Naive thymus-derived CD4-positive, alpha-beta T cell (primary cell): Measurements from ENCODE around the gene YBX2. TPM values are rescaled to one million over a fixed set of nuclear protein-coding genes. Genes with fewer than 3 reads are reported as not detected.
"Not testable (repeated sequence)": the region's sequence is repeated elsewhere in the genome, so short reads cannot be mapped to it uniquely, and the experiment has no call there.

Experiments
- ATAC-seq: fragments of 150-1000 bp; cut with Tn5 transposase; 2 replicates; pipeline ENCODE4 v1.10.0; 2021; ENCODE audit warnings: mild to moderate bottlenecking, moderate library complexity
- CTCF ChIA-PET: fragments of 350-600 bp; sonication (Branson Sonifier 250); formaldehyde crosslinking; loops from one replicate; lab custom pipeline; 2021; ENCODE audit warnings: antibody characterized with exemption; lab: Charles Lee
- POLR2A ChIA-PET: fragments of 350-600 bp; sonication (Branson Sonifier 250); formaldehyde crosslinking; loops from one replicate; lab custom pipeline; 2021; ENCODE audit warnings: antibody characterized with exemption, inconsistent platforms; lab: Charles Lee
- DNase-seq, 9 donors: peaks; one replicate each; pipeline versions ENCODE4 v3.0.0 to v3.0.0-alpha.2; 2020 to 2022; ENCODE audit warnings: mixed read lengths in 1 of 9
- H3K27ac ChIP-seq: one replicate; pipeline ENCODE4 v1.7.0; 2013; ENCODE audit warnings: mild to moderate bottlenecking, low read depth, low read length, moderate library complexity
- H3K27me3 ChIP-seq, 2 donors: one replicate each; pipeline ENCODE4 v1.7.0; 2013; ENCODE audit warnings: low read length in 2 of 2, mild to moderate bottlenecking in 2 of 2, moderate library complexity in 2 of 2; ENCODE audit not compliant: control insufficient read depth in 2 of 2, insufficient read depth in 2 of 2
- H3K36me3 ChIP-seq, 3 experiments: 1 replicate in 2 of 3; 2 replicates in 1 of 3; pipeline ENCODE4 v1.7.0; 2013; ENCODE audit warnings: low read length in 3 of 3, mild to moderate bottlenecking in 3 of 3, moderate library complexity in 1 of 3; ENCODE audit not compliant: insufficient read depth in 3 of 3, control insufficient read depth in 2 of 3
- H3K4me1 ChIP-seq, 2 donors: one replicate each; pipeline ENCODE4 v1.7.0; 2013; ENCODE audit warnings: low read length in 2 of 2, mild to moderate bottlenecking in 2 of 2, moderate library complexity in 1 of 2; ENCODE audit not compliant: control insufficient read depth in 2 of 2, insufficient read depth in 2 of 2
- H3K4me3 ChIP-seq: 2 replicates; pipeline ENCODE4 v1.7.0; 2013; ENCODE audit warnings: mild to moderate bottlenecking, low read length
- H3K9me3 ChIP-seq, 3 experiments: 1 replicate in 2 of 3; 2 replicates in 1 of 3; pipeline ENCODE4 v1.7.0; 2013; ENCODE audit warnings: low read length in 3 of 3; ENCODE audit not compliant: control insufficient read depth in 2 of 3
- H3K27ac Mint-ChIP-seq, 9 donors: one replicate each; pipeline ENCODE4 v1.8.0; 2020 to 2022; ENCODE audit warnings: mixed read lengths in 9 of 9, mild to moderate bottlenecking in 8 of 9, moderate library complexity in 5 of 9, inconsistent platforms in 2 of 9
- H3K27me3 Mint-ChIP-seq, 5 donors: one replicate each; pipeline ENCODE4 v1.8.0; 2021 to 2022; ENCODE audit warnings: mixed read lengths in 5 of 5, mild to moderate bottlenecking in 1 of 5
- H3K36me3 Mint-ChIP-seq, 5 donors: one replicate each; pipeline ENCODE4 v1.8.0; 2020 to 2022; ENCODE audit warnings: mixed read lengths in 5 of 5, mild to moderate bottlenecking in 3 of 5, inconsistent platforms in 1 of 5
- H3K4me1 Mint-ChIP-seq, 7 donors: one replicate each; pipeline ENCODE4 v1.8.0; 2020 to 2022; ENCODE audit warnings: mixed read lengths in 7 of 7, mild to moderate bottlenecking in 3 of 7, inconsistent platforms in 1 of 7
- H3K4me3 Mint-ChIP-seq, 10 donors: one replicate each; pipeline ENCODE4 v1.8.0; 2020 to 2022; ENCODE audit warnings: mild to moderate bottlenecking in 10 of 10, mixed read lengths in 10 of 10, moderate library complexity in 6 of 10, inconsistent platforms in 2 of 10
- H3K9me3 Mint-ChIP-seq, 11 donors: one replicate each; pipeline ENCODE4 v1.8.0; 2020 to 2022; ENCODE audit warnings: mixed read lengths in 11 of 11, mild to moderate bottlenecking in 4 of 11, inconsistent platforms in 1 of 11, moderate library complexity in 1 of 11
- intact Hi-C, 2 donors: fragments of 100-400 bp; cut with micrococcal nuclease; formaldehyde crosslinking; loops; one replicate each; pipeline ENCODE4 v1.15.1; 2023
- polyA plus RNA-seq, 2 donors: library from polyadenylated mRNA; unstranded; fragments of 300-500 nt; fragmentation: Illumina TruSeq; gene quantifications; one replicate each; pipeline ENCODE4 v1.2.3, GENCODE V29; 2021
- total RNA-seq, 6 experiments: library from RNA in 5 of 6; stranded (reverse) in 5 of 6; gene quantifications; 1 replicate in 5 of 6; 2 replicates in 1 of 6; pipeline ENCODE4 v1.2.3 and lab custom pipeline; 2021 to 2026

YBX2 gene
- total RNA-seq (under 1 TPM in 3 of 5 experiments, not detected in 2; 0.27 to 0.64 (median 0.40) TPM), polyA plus RNA-seq (not detected), total RNA-seq (lab: John Stamatoyannopoulos, UW) (not detected)

DNA sequence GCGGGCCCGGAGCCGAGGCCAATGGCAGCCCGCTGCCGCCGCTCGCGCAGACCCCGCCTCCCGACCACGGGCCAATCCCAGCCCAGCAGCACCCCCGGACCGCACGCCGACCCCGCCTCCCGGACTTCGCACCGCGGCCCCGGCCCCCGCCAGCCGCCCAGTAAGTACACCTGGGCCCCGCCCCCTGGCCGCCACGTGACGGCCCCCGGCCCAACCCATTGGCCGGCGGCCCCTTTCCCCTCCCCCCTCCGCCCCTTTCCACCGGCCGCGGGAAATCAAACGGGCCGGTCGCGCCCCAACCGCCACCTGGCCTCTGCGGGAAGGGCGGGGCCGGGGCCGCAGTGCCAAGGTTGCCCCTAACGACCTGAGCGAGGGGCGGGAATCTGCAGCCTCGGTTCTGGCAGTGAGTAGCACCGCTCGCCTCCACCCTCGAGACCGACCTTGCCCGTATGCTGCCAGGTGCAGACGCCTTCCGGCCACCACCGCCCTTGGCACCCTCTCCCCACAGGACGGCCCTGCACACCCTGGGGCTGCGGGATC, at the start of gene YBX2:
Gene YBX2 (minus strand): TSS at position 26 of the 540 bp plus-strand sequence. CDS start 139 bp downstream, outside the sequence.
- H3K9me3 ChIP-seq: no peaks in the 10 kb centered on the region
- no peaks in the 10 kb centered on the region for H3K36me3 ChIP-seq
- H3K27me3 ChIP-seq: no peaks in the 10 kb centered on the region
- ATAC-seq: peak; percentile 84
- DNase-seq: peak in 8 of 9 donors; percentile 40 to 86 (median 52)
- Mint-ChIP-seq H3K27me3 (peaks cover 4 to 51% (median 18%) of the 10 kb centered on the region in 5 donors), H3K9me3 (no peaks in the 10 kb centered on the region), H3K36me3 (no peaks in the 10 kb centered on the region), H3K4me1 (peaks cover 6 to 30% (median 25%) of the 10 kb centered on the region in 7 donors), H3K27ac (peak within 1 kb of the TSS; percentile 8 to 85 (median 46)), H3K4me3 (peak within 1 kb of the TSS; percentile 75 to 91 (median 84))
- POLR2A ChIA-PET: no interaction called here
- CTCF ChIA-PET: no interaction called here
- H3K4me3 ChIP-seq: peak within 1 kb of the TSS; percentile 37
- intact Hi-C loops: no loop called here
- peaks cover 12 to 26% of the 10 kb centered on the region in 2 donors for H3K4me1 ChIP-seq
- no peak within 1 kb of the TSS for H3K27ac ChIP-seq

DNA sequence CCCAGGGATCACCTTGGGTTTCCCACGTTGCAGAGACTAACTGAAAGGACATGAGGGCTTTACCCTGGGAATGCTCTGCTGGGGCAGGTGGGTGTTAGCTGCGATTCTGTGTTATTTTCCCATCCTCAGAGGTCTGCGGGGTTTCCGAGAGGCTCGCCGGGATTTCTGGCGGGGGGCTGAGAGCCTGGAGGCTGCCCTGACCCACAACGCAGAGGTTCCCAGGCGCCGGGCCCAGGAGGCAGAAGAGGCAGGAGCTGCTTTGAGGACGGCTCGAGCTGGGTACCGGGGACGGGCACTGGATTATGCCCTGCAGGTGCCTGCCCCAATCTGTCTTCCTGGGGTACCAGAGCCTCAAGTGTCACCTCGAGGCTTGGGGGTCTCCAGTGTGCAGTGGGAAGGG, 48.8 kb upstream of the YBX2 start:
- POLR2A ChIA-PET: interaction anchor here (0.6 to 2.7 kb wide), 4 partner anchors 13 to 93 kb away, joined by 3 to 11 read pairs (median 4); partner anchors contain the start of gene NEURL4
- CTCF ChIA-PET: interaction anchor here (2.0 to 3.3 kb wide), 2 partner anchors 17 to 19 kb away, joined by 5 to 16 read pairs; no protein-coding TSS in a partner anchor
- ATAC-seq: no peak

DNA sequence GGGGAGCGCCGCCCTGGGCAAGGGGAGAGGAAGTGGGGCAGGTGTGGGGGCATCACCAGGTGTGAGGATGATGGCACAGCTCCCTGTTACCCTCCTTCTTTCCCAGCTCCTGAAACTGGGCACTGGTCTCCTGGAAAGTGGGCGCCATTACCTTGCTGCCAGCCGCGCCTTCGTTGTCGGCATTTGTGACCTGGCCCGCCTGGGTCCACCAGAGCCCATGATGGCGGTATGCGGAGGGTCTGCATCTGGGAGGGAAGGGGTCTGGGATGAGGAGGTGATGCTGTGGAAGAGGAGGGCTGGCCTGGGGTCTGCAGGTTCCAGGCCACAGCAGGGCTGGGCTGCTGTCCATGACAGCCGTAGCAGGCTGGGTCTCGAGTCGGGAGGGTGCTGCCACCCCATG, 47.4 kb upstream of the YBX2 start:
- ChIA-PET POLR2A (interaction anchor here (0.6 to 22.8 kb wide), 4 partner anchors 12 to 59 kb away, joined by 4 to 336 read pairs (median 8); partner anchors contain the start of genes EIF5A, GPS2 and NEURL4), CTCF (interaction anchor here (1.1 to 1.2 kb wide), 3 partner anchors 12 to 17 kb away, joined by 3 to 6 read pairs (median 5); no protein-coding TSS in a partner anchor)
- Mint-ChIP-seq H3K36me3 (peaks cover 9 to 36% (median 26%) of the 10 kb centered on the region in 5 donors), H3K4me3 (no peak overlapping the region), H3K9me3 (no peaks in the 10 kb centered on the region), H3K27ac (peak overlapping the region in 4 of 9 donors; percentile 48 to 87 (median 70)), H3K4me1 (peaks cover 24 to 48% (median 37%) of the 10 kb centered on the region in 7 donors), H3K27me3 (no peaks in the 10 kb centered on the region)
- Histone ChIP-seq H3K4me1 (peaks cover 9 to 16% of the 10 kb centered on the region in 2 donors), H3K27me3 (no peaks in the 10 kb centered on the region), H3K27ac (no peak overlapping the region), H3K36me3 (peaks cover 33 to 81% (median 43%) of the 10 kb centered on the region in 3 experiments), H3K4me3 (no peak overlapping the region), H3K9me3 (no peaks in the 10 kb centered on the region)
- intact Hi-C loops: no loop called here
- DNase-seq (no peak), ATAC-seq (no peak)

More for the DNA sequence above, 48.8 kb upstream of the YBX2 start:
- intact Hi-C loops: no loop called here
- H3K9me3 Mint-ChIP-seq: no peaks in the 10 kb centered on the region
- Histone ChIP-seq H3K4me1 (peaks cover 6 to 11% of the 10 kb centered on the region in 2 donors), H3K4me3 (no peak overlapping the region), H3K27ac (no peak overlapping the region), H3K36me3 (peaks cover 41 to 94% (median 43%) of the 10 kb centered on the region in 3 experiments), H3K9me3 (no peaks in the 10 kb centered on the region), H3K27me3 (no peaks in the 10 kb centered on the region)
- H3K4me1 Mint-ChIP-seq: peaks cover 15 to 39% (median 28%) of the 10 kb centered on the region in 7 donors
- no peaks in the 10 kb centered on the region for H3K27me3 Mint-ChIP-seq
- H3K4me3 Mint-ChIP-seq: no peak overlapping the region
- peaks cover 14 to 36% (median 22%) of the 10 kb centered on the region in 5 donors for H3K36me3 Mint-ChIP-seq
- no peak for DNase-seq
- H3K27ac Mint-ChIP-seq: peak overlapping the region in 3 of 9 donors; percentile 43 to 76 (median 61)

DNA sequence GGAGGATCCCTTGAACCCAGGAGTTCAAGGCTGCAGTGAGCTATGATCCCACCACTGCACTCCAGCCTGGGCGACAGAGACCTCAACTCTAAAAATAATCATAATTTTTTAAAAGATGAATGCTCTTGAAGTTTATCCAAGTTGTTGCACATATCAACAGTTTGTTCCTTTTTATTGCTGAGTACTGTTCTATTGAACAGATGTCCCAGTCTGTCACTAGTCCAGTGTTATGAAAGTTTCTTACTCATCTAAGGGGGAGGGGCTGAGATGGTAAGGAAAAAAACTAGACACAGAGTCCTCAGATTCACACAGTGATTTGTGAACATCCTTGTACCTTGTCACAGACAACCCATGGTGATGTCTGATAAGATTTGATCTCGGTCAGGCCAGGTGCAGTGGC, 45.7 kb upstream of the YBX2 start:
- peaks cover 9 to 33% (median 26%) of the 10 kb centered on the region in 5 donors for H3K36me3 Mint-ChIP-seq
- Histone ChIP-seq H3K4me1 (peaks cover 20 to 26% of the 10 kb centered on the region in 2 donors), H3K27me3 (no peaks in the 10 kb centered on the region), H3K4me3 (no peak overlapping the region), H3K9me3 (no peaks in the 10 kb centered on the region), H3K27ac (peak overlapping the region; percentile 31), H3K36me3 (peaks cover 23 to 68% (median 32%) of the 10 kb centered on the region in 3 experiments)
- H3K27ac Mint-ChIP-seq: peak overlapping the region in 8 of 9 donors; percentile 5 to 87 (median 72)
- POLR2A ChIA-PET: interaction anchor here (2.7 to 22.8 kb wide), 3 partner anchors 10 to 27 kb away, joined by 11 to 336 read pairs (median 11); partner anchors contain the start of genes EIF5A, GPS2 and NEURL4
- peaks cover 34 to 56% (median 44%) of the 10 kb centered on the region in 7 donors for H3K4me1 Mint-ChIP-seq
- ATAC-seq (no peak), DNase-seq (no peak)
- no peaks in the 10 kb centered on the region for H3K27me3 Mint-ChIP-seq
- intact Hi-C loops: no loop called here
- CTCF ChIA-PET: interaction anchor here (1.5 kb wide), 1 partner anchor 9 kb away, joined by 3 read pairs; no protein-coding TSS in a partner anchor
- H3K4me3 Mint-ChIP-seq: peak overlapping the region in 3 of 10 donors; percentile 14 to 73 (median 68)
- no peaks in the 10 kb centered on the region for H3K9me3 Mint-ChIP-seq

DNA sequence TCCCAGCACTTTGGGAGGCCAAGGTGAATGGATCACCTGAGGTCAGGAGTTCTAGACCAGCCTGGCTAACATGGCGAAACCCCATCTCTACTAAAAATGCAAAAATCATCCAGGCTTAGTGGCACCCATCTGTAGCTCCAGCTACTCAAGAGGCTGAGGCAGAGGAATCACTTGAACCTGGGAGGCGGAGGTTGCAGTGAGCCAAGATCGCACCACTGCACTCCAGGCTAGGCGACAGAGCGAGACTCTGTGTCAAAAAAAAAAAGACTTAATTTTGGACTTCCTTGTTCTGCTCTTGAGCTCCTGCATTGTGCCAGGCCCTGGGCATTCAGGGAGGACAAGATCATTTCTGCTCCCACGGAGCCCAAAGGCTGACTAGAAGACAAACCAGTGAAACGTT, 43.2 kb upstream of the YBX2 start:
- H3K9me3 Mint-ChIP-seq, H3K27me3 ChIP-seq, H3K27me3 Mint-ChIP-seq, DNase-seq, H3K9me3 ChIP-seq, ATAC-seq: not testable (repeated sequence)
- H3K4me1 Mint-ChIP-seq: peaks cover 43 to 67% (median 56%) of the 10 kb centered on the region in 7 donors
- CTCF ChIA-PET: interaction anchor here (1.0 to 5.2 kb wide), 8 partner anchors 11 to 146 kb away, joined by 3 to 53 read pairs (median 16); partner anchors contain the start of genes PLSCR3, POLR2A and SLC2A4
- Histone ChIP-seq H3K36me3 (peaks cover 10 to 43% (median 21%) of the 10 kb centered on the region in 3 experiments), H3K4me3 (peak overlapping the region; percentile 99), H3K4me1 (peaks cover 26 to 35% of the 10 kb centered on the region in 2 donors), H3K27ac (peak overlapping the region; percentile 81)
- H3K27ac Mint-ChIP-seq: peak overlapping the region; percentile 89 to 100 (median 95)
- POLR2A ChIA-PET: interaction anchor here (0.9 to 22.8 kb wide), 20 partner anchors 8 to 497 kb away, joined by 3 to 336 read pairs (median 6); partner anchors contain the start of genes DVL2, EIF5A, GABARAP and GPS2
- intact Hi-C loops: loop anchor here (1.0 to 5.0 kb wide), 5 partner anchors 8 to 57 kb away; partner anchors contain the start of genes NEURL4 (in 2 of the 2), SLC2A4 (in 1 of the 2) and TNK1 (in 1 of the 2)
- peak overlapping the region; percentile 89 to 99 (median 94) for H3K4me3 Mint-ChIP-seq
- H3K36me3 Mint-ChIP-seq: peaks cover 4 to 27% (median 17%) of the 10 kb centered on the region in 5 donors
